ENCODE data around the gene SLC2A1.
A peak's percentile ranks its signal among the peaks of the same experiment; 100 is the strongest.

The SLC2A1 gene

GRCh38 chr1:42930178-42931107, 28.2 kb downstream of the SLC2A1 start:
- no peaks in the 10 kb centered on the region for H3K9me3 ChIP-seq (ENCODE audit: control insufficient read depth, insufficient read depth, low read depth, low read length)
- peaks cover 0 to 84% of the 10 kb centered on the region in 2 experiments; a peak in 2 of 3 replicates for H3K36me3 ChIP-seq (ENCODE audit: control insufficient read depth in 2 of 2, insufficient read depth in 1 of 2, low read length in 2 of 2)
- peak; percentile 37; the same call in 1 of the 2 replicates for TF ChIP-seq HIC1 (tag by site-specific recombination; IDR thresholded peaks at IDR 0.05)
- no peak for TF ChIP-seq ZNF174 (tag by site-specific recombination; IDR thresholded peaks at IDR 0.05)
- no peak overlapping the region for H3K4me3 ChIP-seq (ENCODE audit: low read depth, low read length)
- ChIA-PET CTCF (interaction anchor here (1.1 kb wide), 2 partner anchors 17 to 143 kb away, joined by 3 read pairs; no protein-coding TSS in a partner anchor), POLR2A (no interaction called here)
- H3K27ac ChIP-seq (ENCODE audit: extremely low read depth, low read depth, low read length) = no peak overlapping the region
- no peaks in the 10 kb centered on the region for H3K4me1 ChIP-seq (ENCODE audit: control insufficient read depth, insufficient read depth, low read length)

- POLR2A ChIA-PET = no interaction called here
Measured at GRCh38 chr1:42929434-42930177, 29.1 kb downstream of the SLC2A1 start.

GRCh38 chr1:42928859-42929258, 29.8 kb downstream of the SLC2A1 start:
- no peak for TF ChIP-seq ZFHX2 (tag by site-specific recombination; conservative IDR thresholded peaks at IDR 0.05)
- 0 out of 2 replicates have a peak, but pooled peaks have one; percentile 19 for TF ChIP-seq ZNF600 (tag by site-specific recombination; IDR thresholded peaks at IDR 0.05)
- peaks cover 0 to 71% of the 10 kb centered on the region in 2 experiments; a peak in 2 of 3 replicates for H3K36me3 ChIP-seq (ENCODE audit: control insufficient read depth in 2 of 2, insufficient read depth in 1 of 2, low read length in 2 of 2)
- CTCF ChIA-PET = interaction anchor here (0.5 to 1.6 kb wide), 2 partner anchors 145 to 164 kb away, joined by 3 to 13 read pairs; no protein-coding TSS in a partner anchor
- H3K27ac ChIP-seq (ENCODE audit: extremely low read depth, low read depth, low read length) = no peak overlapping the region
- H3K9me3 ChIP-seq (ENCODE audit: control insufficient read depth, insufficient read depth, low read depth, low read length) = no peaks in the 10 kb centered on the region
- no peak overlapping the region for H3K4me3 ChIP-seq (ENCODE audit: low read depth, low read length)
- 0 out of 2 replicates have a peak, but pooled peaks cover 2% of the 10 kb centered on the region for H3K4me1 ChIP-seq (ENCODE audit: control insufficient read depth, insufficient read depth, low read length)
- POLR2A ChIA-PET = no interaction called here

More at GRCh38 chr1:42929434-42930177, 29.1 kb downstream of the SLC2A1 start:
- no peak overlapping the region for H3K27ac ChIP-seq (ENCODE audit: extremely low read depth, low read depth, low read length)
- H3K9me3 ChIP-seq (ENCODE audit: control insufficient read depth, insufficient read depth, low read depth, low read length) = no peaks in the 10 kb centered on the region
- H3K4me3 ChIP-seq (ENCODE audit: low read depth, low read length) = no peak overlapping the region
- peaks cover 0 to 78% of the 10 kb centered on the region in 2 experiments; a peak in 2 of 3 replicates for H3K36me3 ChIP-seq (ENCODE audit: control insufficient read depth in 2 of 2, insufficient read depth in 1 of 2, low read length in 2 of 2)
- no peak for TF ChIP-seq ZNF561 (tag by site-specific recombination; IDR thresholded peaks at IDR 0.05; ENCODE audit: borderline replicate concordance)
- TF ChIP-seq SCRT2 (tag by site-specific recombination; IDR thresholded peaks at IDR 0.05) = 0 out of 2 replicates have a peak, but pooled peaks have one; percentile 41
- H3K4me1 ChIP-seq (ENCODE audit: control insufficient read depth, insufficient read depth, low read length) = 0 out of 2 replicates have a peak, but pooled peaks cover 2% of the 10 kb centered on the region
- CTCF ChIA-PET = interaction anchor here (0.5 to 1.1 kb wide), 4 partner anchors 16 to 163 kb away, joined by 3 read pairs; no protein-coding TSS in a partner anchor

DNA sequence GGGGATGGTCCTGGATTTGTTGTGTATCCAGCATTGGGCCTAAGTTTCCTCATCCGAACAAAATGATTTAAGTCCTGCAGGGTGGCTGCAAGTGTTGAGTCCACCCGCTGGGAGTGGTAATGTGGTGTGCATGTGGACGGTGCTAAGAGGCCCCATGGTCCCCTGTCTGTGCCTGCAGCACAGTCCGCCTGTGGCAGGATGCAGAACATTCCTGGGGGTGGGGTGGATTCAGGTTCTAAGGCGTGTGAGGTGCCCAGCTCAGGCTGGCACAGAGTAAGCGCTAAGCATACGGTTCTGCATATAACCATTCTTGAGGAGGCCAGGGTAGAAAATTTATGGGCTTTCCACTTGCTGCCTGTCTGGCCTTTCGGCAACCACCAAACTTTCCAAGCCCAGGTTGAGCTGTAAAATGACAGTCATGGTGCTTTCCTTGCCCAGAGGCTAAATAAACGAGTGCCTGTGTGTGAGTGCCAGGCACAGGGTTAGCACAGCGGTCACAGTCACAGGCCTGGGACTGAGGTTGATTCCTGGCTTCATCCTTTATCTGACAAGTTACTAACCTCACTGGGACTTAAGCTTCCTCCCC, 30.7 kb downstream of the SLC2A1 start:
- peaks cover 0 to 62% of the 10 kb centered on the region in 2 experiments; a peak in 2 of 3 replicates for H3K36me3 ChIP-seq (ENCODE audit: control insufficient read depth in 2 of 2, insufficient read depth in 1 of 2, low read length in 2 of 2)
- H3K4me1 ChIP-seq (ENCODE audit: control insufficient read depth, insufficient read depth, low read length) = peaks cover 5% of the 10 kb centered on the region; the same call in 1 of the 2 replicates
- TF ChIP-seq ZSCAN23 (tag by site-specific recombination; IDR thresholded peaks at IDR 0.05) (no peak), ZNF530 (tag by site-specific recombination; IDR thresholded peaks at IDR 0.05; ENCODE audit: low read depth) (no peak), ZNF214 (tag by site-specific recombination; IDR thresholded peaks at IDR 0.05; ENCODE audit: borderline replicate concordance) (no peak), ZNF555 (tag by site-specific recombination; conservative IDR thresholded peaks at IDR 0.05) (no peak), ZBTB21 (tag by site-specific recombination; IDR thresholded peaks at IDR 0.05) (no peak), PATZ1 (tag by site-specific recombination; IDR thresholded peaks at IDR 0.05) (no peak), ZNF600 (tag by site-specific recombination; IDR thresholded peaks at IDR 0.05) (peak; percentile 51; the same call in 1 of the 2 replicates), ZNF426 (tag by site-specific recombination; IDR thresholded peaks at IDR 0.05) (no peak), ZBTB17 (tag by site-specific recombination; IDR thresholded peaks at IDR 0.05) (no peak)
- POLR2A ChIA-PET = interaction anchor here (0.8 kb wide), 1 partner anchor 82 kb away, joined by 3 read pairs; the partner anchor contains the start of gene ZNF691
- CTCF ChIA-PET = interaction anchor here (0.8 to 1.6 kb wide), 2 partner anchors 15 to 146 kb away, joined by 4 to 13 read pairs; no protein-coding TSS in a partner anchor
- H3K9me3 ChIP-seq (ENCODE audit: control insufficient read depth, insufficient read depth, low read depth, low read length) = no peaks in the 10 kb centered on the region
- no peak overlapping the region for H3K4me3 ChIP-seq (ENCODE audit: low read depth, low read length)
- no peak overlapping the region for H3K27ac ChIP-seq (ENCODE audit: extremely low read depth, low read depth, low read length)
